ENCODE results near the gene C3orf22. TPM values are rescaled to one million over a fixed set of nuclear protein-coding genes. Genes with fewer than 3 reads are reported as not detected.
A peak's percentile ranks its signal among the peaks of the same experiment; 100 is the strongest.

Gene C3orf22
- total RNA-seq, 2 donors from 2014 or later = not detected

DNA sequence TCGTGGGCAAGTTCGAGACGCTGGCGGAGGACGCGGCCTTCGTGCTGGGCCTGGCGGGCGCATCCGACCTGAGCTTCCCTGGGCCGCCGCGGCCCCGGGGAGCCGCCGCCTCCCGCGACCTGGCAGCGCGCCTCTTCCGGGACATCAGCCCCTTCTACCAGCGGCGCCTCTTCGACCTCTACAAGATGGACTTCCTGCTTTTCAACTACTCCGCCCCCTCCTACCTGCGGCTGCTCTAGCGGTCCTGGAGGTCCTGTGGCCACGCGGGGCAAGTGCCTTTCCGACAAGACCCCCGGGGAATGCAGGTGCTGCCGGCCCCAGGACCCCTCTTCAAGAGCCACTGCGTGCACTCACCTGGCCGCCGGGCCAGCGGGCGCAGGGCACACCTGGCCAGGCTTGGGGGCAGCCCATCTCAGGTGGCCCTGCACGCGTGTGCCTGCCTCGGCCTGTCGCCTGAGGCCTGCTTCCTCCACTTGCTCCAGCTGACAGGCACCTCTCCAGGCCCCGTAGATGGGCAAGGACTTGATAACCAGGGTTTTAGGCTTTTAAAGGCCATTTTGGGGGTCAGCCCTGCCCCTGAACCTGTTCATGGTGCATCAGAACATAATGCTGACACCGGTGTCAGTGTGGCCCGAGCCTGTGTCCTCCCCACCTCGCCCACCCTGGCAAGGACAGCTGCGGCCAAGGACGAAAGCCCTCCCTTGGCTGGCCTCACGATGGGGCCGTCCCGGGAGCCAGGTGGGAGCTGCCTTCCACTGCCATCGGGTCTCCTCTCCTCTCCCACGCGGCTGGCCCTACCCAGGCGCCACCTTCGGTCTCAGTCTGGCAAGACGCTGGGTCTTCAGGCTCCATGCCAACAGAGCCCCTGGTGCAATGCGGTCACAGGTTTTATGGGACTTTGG lies 16.1 kb downstream of the C3orf22 start:
- Mint-ChIP-seq H3K27ac (no peak overlapping the region), H3K36me3 (ENCODE audit: low read depth) (no peaks in the 10 kb centered on the region), H3K4me1 (peaks cover 4% of the 10 kb centered on the region), H3K4me3 (no peak overlapping the region), H3K27me3 (ENCODE audit: insufficient read depth) (peaks cover 11% of the 10 kb centered on the region), H3K9me3 (peaks cover 1% of the 10 kb centered on the region)
- no peak overlapping the region for H3K4me3 ChIP-seq (ENCODE audit: low read length)
- H3K9me3 ChIP-seq (ENCODE audit: control insufficient read depth, low read length) = no peaks in the 10 kb centered on the region
- H3K4me1 ChIP-seq (ENCODE audit: control insufficient read depth, insufficient read depth, low read length) = peaks cover 4% of the 10 kb centered on the region
- H3K36me3 ChIP-seq (ENCODE audit: control insufficient read depth, insufficient read depth, low read length) = no peaks in the 10 kb centered on the region
- H3K9ac ChIP-seq (ENCODE audit: extremely low read depth, low read length, poor library complexity, severe bottlenecking) = no peak overlapping the region
- no peak for TF ChIP-seq CTCF (conservative IDR thresholded peaks at IDR 0.05)
- WGBS, 2 experiments (ENCODE audit: insufficient coverage in 1 of 2, insufficient read length in 1 of 2) = 93 to 96% methylated on average over 28 to 57 of the region's 57 CpGs
- no peaks in the 10 kb centered on the region for H3K27me3 ChIP-seq (ENCODE audit: control insufficient read depth, insufficient read depth, low read length, poor library complexity, severe bottlenecking)
- peak; percentile 54 for DNase-seq
- H3K27ac ChIP-seq (ENCODE audit: low read depth, low read length) = no peak overlapping the region

DNA sequence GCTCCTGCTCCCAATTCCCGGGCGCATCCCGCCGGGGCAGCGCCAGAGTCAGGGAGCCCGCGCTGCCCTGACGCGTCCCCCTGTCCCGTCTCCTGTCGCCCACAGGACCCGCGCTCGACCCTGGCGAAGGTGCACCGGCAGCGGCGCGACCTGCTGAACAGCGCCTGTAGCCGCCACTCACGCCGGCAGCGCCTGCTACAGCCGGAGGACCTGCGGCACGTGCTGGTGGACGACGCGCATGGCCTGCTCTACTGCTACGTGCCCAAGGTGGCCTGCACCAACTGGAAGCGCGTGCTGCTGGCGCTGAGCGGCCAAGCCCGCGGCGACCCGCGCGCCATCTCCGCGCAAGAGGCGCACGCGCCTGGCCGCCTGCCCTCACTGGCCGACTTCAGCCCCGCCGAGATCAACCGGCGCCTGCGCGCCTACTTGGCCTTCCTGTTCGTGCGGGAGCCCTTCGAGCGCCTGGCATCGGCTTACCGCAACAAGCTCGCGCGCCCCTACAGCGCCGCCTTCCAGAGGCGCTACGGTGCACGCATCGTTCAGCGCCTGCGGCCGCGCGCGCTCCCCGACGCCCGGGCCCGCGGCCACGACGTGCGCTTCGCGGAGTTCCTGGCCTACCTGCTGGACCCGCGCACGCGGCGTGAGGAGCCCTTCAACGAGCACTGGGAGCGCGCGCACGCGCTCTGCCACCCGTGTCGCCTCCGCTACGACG lies 16.9 kb downstream of the C3orf22 start:
- TF ChIP-seq CTCF (conservative IDR thresholded peaks at IDR 0.05) = no peak
- Mint-ChIP-seq H3K4me3 (no peak overlapping the region), H3K9me3 (peaks cover 1% of the 10 kb centered on the region), H3K4me1 (no peaks in the 10 kb centered on the region), H3K27me3 (ENCODE audit: insufficient read depth) (peaks cover 11% of the 10 kb centered on the region), H3K27ac (no peak overlapping the region), H3K36me3 (ENCODE audit: low read depth) (no peaks in the 10 kb centered on the region)
- no peaks in the 10 kb centered on the region for H3K27me3 ChIP-seq (ENCODE audit: control insufficient read depth, insufficient read depth, low read length, poor library complexity, severe bottlenecking)
- H3K9me3 ChIP-seq (ENCODE audit: control insufficient read depth, low read length) = no peaks in the 10 kb centered on the region
- H3K9ac ChIP-seq (ENCODE audit: extremely low read depth, low read length, poor library complexity, severe bottlenecking) = no peak overlapping the region
- H3K4me1 ChIP-seq (ENCODE audit: control insufficient read depth, insufficient read depth, low read length) = no peaks in the 10 kb centered on the region
- H3K36me3 ChIP-seq (ENCODE audit: control insufficient read depth, insufficient read depth, low read length) = no peaks in the 10 kb centered on the region
- no peak overlapping the region for H3K4me3 ChIP-seq (ENCODE audit: low read length)
- DNase-seq = peak; percentile 50
- WGBS, 2 experiments (ENCODE audit: insufficient coverage in 1 of 2, insufficient read length in 1 of 2) = 97% methylated on average over 79 to 101 of the region's 101 CpGs
- no peak overlapping the region for H3K27ac ChIP-seq (ENCODE audit: low read depth, low read length)

- no peaks in the 10 kb centered on the region for H3K36me3 Mint-ChIP-seq (ENCODE audit: low read depth)
- H3K27ac ChIP-seq (ENCODE audit: low read depth, low read length) = no peak overlapping the region
- no peaks in the 10 kb centered on the region for H3K36me3 ChIP-seq (ENCODE audit: control insufficient read depth, insufficient read depth, low read length)
- H3K27ac Mint-ChIP-seq = no peak overlapping the region
- H3K9me3 Mint-ChIP-seq = peaks cover 1% of the 10 kb centered on the region
- H3K4me3 ChIP-seq (ENCODE audit: low read length) = no peak overlapping the region
- H3K27me3 Mint-ChIP-seq (ENCODE audit: insufficient read depth) = peaks cover 11% of the 10 kb centered on the region
- H3K4me1 ChIP-seq (ENCODE audit: control insufficient read depth, insufficient read depth, low read length) = no peaks in the 10 kb centered on the region
- 87 to 89% methylated on average over 24 of the region's 24 CpGs for WGBS, 2 experiments (ENCODE audit: insufficient coverage in 1 of 2, insufficient read length in 1 of 2)
- H3K9me3 ChIP-seq (ENCODE audit: control insufficient read depth, low read length) = no peaks in the 10 kb centered on the region
- no peaks in the 10 kb centered on the region for H3K27me3 ChIP-seq (ENCODE audit: control insufficient read depth, insufficient read depth, low read length, poor library complexity, severe bottlenecking)
- H3K4me1 Mint-ChIP-seq = no peaks in the 10 kb centered on the region
- H3K4me3 Mint-ChIP-seq = no peak overlapping the region
- no peak for TF ChIP-seq CTCF (conservative IDR thresholded peaks at IDR 0.05)
- peak; percentile 45 for DNase-seq
- H3K9ac ChIP-seq (ENCODE audit: extremely low read depth, low read length, poor library complexity, severe bottlenecking) = no peak overlapping the region
Measured at GRCh38 chr3:126540951-126541627, 17.6 kb downstream of the C3orf22 start.

Data from endodermal cell (in vitro differentiated cells).